ENCODE measurements around the gene RPS24.

DNA sequence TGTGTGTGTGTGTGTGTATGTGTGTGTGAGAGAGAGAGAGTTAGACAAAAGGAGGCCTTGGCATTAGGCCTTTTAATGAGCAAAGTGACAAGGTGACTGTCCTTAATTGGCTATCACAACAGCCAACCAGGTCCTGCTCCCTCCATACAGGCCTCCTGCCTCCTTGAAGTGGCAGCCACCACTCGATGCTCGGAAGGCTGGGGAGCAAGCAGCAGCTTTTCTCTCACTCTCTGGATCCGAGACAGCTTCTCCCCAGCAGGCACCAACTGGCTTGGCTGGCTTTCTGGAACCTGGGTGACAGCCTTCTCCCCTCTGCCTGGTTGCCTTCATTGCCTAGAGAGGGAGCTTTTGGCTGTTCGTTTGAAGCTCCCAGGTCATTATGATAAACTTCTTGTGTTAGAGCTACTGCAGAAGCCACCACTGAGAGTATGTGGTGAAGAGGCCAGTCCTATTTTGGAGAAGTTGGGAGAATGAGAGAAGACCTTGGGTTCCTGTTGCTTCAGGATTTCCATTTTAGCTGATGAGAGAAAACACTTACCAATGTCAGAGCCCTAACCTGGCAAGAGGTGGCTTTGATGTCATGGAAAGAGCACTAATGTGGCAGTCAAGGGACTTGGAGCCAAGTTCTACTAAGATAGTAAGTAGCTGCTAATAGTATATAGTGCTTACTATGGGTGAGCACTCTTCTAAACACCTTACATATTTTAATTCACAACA, 37.6 kb downstream of the RPS24 start:
- TF ChIP-seq, protein P1, sequence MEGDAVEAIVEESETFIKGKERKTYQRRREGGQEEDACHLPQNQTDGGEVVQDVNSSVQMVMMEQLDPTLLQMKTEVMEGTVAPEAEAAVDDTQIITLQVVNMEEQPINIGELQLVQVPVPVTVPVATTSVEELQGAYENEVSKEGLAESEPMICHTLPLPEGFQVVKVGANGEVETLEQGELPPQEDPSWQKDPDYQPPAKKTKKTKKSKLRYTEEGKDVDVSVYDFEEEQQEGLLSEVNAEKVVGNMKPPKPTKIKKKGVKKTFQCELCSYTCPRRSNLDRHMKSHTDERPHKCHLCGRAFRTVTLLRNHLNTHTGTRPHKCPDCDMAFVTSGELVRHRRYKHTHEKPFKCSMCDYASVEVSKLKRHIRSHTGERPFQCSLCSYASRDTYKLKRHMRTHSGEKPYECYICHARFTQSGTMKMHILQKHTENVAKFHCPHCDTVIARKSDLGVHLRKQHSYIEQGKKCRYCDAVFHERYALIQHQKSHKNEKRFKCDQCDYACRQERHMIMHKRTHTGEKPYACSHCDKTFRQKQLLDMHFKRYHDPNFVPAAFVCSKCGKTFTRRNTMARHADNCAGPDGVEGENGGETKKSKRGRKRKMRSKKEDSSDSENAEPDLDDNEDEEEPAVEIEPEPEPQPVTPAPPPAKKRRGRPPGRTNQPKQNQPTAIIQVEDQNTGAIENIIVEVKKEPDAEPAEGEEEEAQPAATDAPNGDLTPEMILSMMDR (IDR thresholded peaks at IDR 0.05; ENCODE audit: insufficient read depth, low read length, poor library complexity, severe bottlenecking) = no peak
- no peak for TF ChIP-seq EZH2phosphoT487 (conservative IDR thresholded peaks at IDR 0.05; ENCODE audit: low read length)
